WTC11 (cell line): ENCODE data around the gene MYO18B. TPM values are rescaled to one million over a fixed set of nuclear protein-coding genes. Genes with fewer than 3 reads are reported as not detected.

Source experiments
- ATAC-seq: fragments of 200-7000 bp; cut with Tn5 transposase; 2 replicates; pipeline ENCODE4 v1.10.0; 2021; ENCODE audit warnings: mild to moderate bottlenecking, moderate library complexity
- CTCF ChIA-PET: fragments of 300-600 bp; sonication (Branson Sonifier 250); formaldehyde crosslinking; loops from one replicate; lab custom pipeline; 2021; ENCODE audit warnings: antibody characterized with exemption; lab: Charles Lee
- POLR2A ChIA-PET: fragments of 350-600 bp; sonication (Branson Sonifier 250); formaldehyde crosslinking; loops from one replicate; lab custom pipeline; 2021; ENCODE audit warnings: antibody characterized with exemption; lab: Charles Lee
- DNase-seq: peaks from one replicate; pipeline ENCODE4 v3.0.0; 2021; ENCODE audit warnings: low spot score
- H3K27ac Mint-ChIP-seq: 2 replicates; pipeline ENCODE4 v1.8.0; 2021; ENCODE audit warnings: mixed read lengths
- H3K27me3 Mint-ChIP-seq: 2 replicates; pipeline ENCODE4 v1.8.0; 2021; ENCODE audit warnings: low read depth, mild to moderate bottlenecking, moderate library complexity, mixed read lengths
- H3K36me3 Mint-ChIP-seq: 2 replicates; pipeline ENCODE4 v1.8.0; 2021; ENCODE audit warnings: mixed read lengths
- H3K4me1 Mint-ChIP-seq: 2 replicates; pipeline ENCODE4 v1.8.0; 2022; ENCODE audit warnings: mixed read lengths
- H3K4me3 Mint-ChIP-seq: 2 replicates; pipeline ENCODE4 v1.8.0; 2021; ENCODE audit warnings: mild to moderate bottlenecking, moderate library complexity, mixed read lengths
- H3K9me3 Mint-ChIP-seq: 2 replicates; pipeline ENCODE4 v1.8.0; 2021; ENCODE audit warnings: mixed read lengths
- ATF1 ChIP-seq: sonication (generic); formaldehyde crosslinking; IDR thresholded peaks from 2 replicates; pipeline ENCODE4 v1.8.1; 2023; ENCODE audit warnings: mild to moderate bottlenecking, moderate library complexity, missing genetic modification reagents
- E2F1 ChIP-seq: sonication (generic); formaldehyde crosslinking; IDR thresholded peaks from 2 replicates; pipeline ENCODE4 v1.8.0; 2022; ENCODE audit warnings: mild to moderate bottlenecking, missing genetic modification reagents
- FOXJ3 ChIP-seq: sonication (generic); formaldehyde crosslinking; IDR thresholded peaks from 2 replicates; pipeline ENCODE4 v1.9.0; 2021; ENCODE audit warnings: missing genetic modification reagents, mild to moderate bottlenecking, borderline replicate concordance
- HMGXB4 ChIP-seq: sonication (generic); formaldehyde crosslinking; IDR thresholded peaks from 2 replicates; pipeline ENCODE4 v1.8.1; 2023; ENCODE audit warnings: mild to moderate bottlenecking, moderate library complexity, missing genetic modification reagents
- JAZF1 ChIP-seq: fragments of 250-450 bp; sonication (Bioruptor Pico); IDR thresholded peaks from 2 replicates; pipeline ENCODE4 v1.9.0; 2021; ENCODE audit warnings: moderate library complexity, mild to moderate bottlenecking, inconsistent platforms
- KAT7 ChIP-seq: sonication (generic); formaldehyde crosslinking; IDR thresholded peaks from 2 replicates; pipeline ENCODE4 v1.8.1; 2023; ENCODE audit warnings: missing genetic modification reagents, mild to moderate bottlenecking, borderline replicate concordance
- NR1H2 ChIP-seq: sonication (generic); formaldehyde crosslinking; IDR thresholded peaks from 2 replicates; pipeline ENCODE4 v1.9.0; 2021; ENCODE audit warnings: mild to moderate bottlenecking, moderate library complexity, missing genetic modification reagents
- NR2C2 ChIP-seq: sonication (generic); formaldehyde crosslinking; IDR thresholded peaks from 2 replicates; pipeline ENCODE4 v1.8.0; 2022; ENCODE audit warnings: mild to moderate bottlenecking, missing genetic modification reagents
- OVOL2 ChIP-seq: fragments of 250-450 bp; sonication (Bioruptor Pico); IDR thresholded peaks from 2 replicates; pipeline ENCODE4 v1.9.0; 2021; ENCODE audit warnings: mild to moderate bottlenecking, borderline replicate concordance
- SMAD4 ChIP-seq: sonication (generic); formaldehyde crosslinking; IDR thresholded peaks from 2 replicates; pipeline ENCODE4 v1.8.0; 2022; ENCODE audit warnings: mild to moderate bottlenecking, missing genetic modification reagents
- SOX15 ChIP-seq: fragments of 250-450 bp; sonication (Bioruptor Pico); IDR thresholded peaks from 2 replicates; pipeline ENCODE4 v1.9.0; 2021; ENCODE audit warnings: mild to moderate bottlenecking
- STAT6 ChIP-seq: sonication (generic); formaldehyde crosslinking; conservative IDR thresholded peaks from 2 replicates; pipeline ENCODE4 v1.8.1; 2023; ENCODE audit warnings: mild to moderate bottlenecking, low read depth, missing genetic modification reagents, moderate library complexity
- TCF7 ChIP-seq: sonication (generic); formaldehyde crosslinking; IDR thresholded peaks from 2 replicates; pipeline ENCODE4 v1.8.0; 2022; ENCODE audit warnings: mild to moderate bottlenecking, low read depth, missing genetic modification reagents, moderate library complexity
- total RNA-seq: library from RNA; stranded (reverse); gene quantifications from 3 replicates; pipeline ENCODE4 v1.2.3, GENCODE V29; 2021
- TF ChIP-seq, protein P1 (sequence below): sonication (generic); formaldehyde crosslinking; IDR thresholded peaks from 2 replicates; pipeline ENCODE4 v1.8.0; 2023; ENCODE audit warnings: missing genetic modification reagents

The MYO18B gene
- total RNA-seq, 1 experiment from 2014 or later: 0.96 TPM

- CTCF ChIA-PET: interaction anchor here (1.5 to 1.7 kb wide), 2 partner anchors 106 to 374 kb away, joined by 3 to 6 read pairs; no protein-coding TSS in a partner anchor
- H3K36me3 Mint-ChIP-seq: no peaks in the 10 kb centered on the region
- H3K9me3 Mint-ChIP-seq: no peaks in the 10 kb centered on the region
- no peaks in the 10 kb centered on the region for H3K4me1 Mint-ChIP-seq
- no peak overlapping the region for H3K4me3 Mint-ChIP-seq
- POLR2A ChIA-PET: no interaction called here
- H3K27ac Mint-ChIP-seq: no peak overlapping the region
- DNase-seq (no peak), ATAC-seq (no peak)
- TF ChIP-seq HMGXB4 (CRISPR knock-in tag): no peak
- no peak for TF ChIP-seq TCF7
- no peak for TF ChIP-seq ATF1
- TF ChIP-seq NR1H2 (CRISPR knock-in tag): no peak
- peaks cover 3% of the 10 kb centered on the region; the same call in 1 of the 2 replicates for H3K27me3 Mint-ChIP-seq
Measured at GRCh38 chr22:25797498-25798290, 55.7 kb downstream of the MYO18B start.

GRCh38 chr22:25800766-25801165 is 58.8 kb downstream of the MYO18B start:
- no peaks in the 10 kb centered on the region for H3K36me3 Mint-ChIP-seq
- TF ChIP-seq E2F1 (CRISPR knock-in tag): no peak
- no peak for TF ChIP-seq ATF1
- TF ChIP-seq JAZF1 (CRISPR knock-in tag): no peak
- POLR2A ChIA-PET: no interaction called here
- no peaks in the 10 kb centered on the region for H3K4me1 Mint-ChIP-seq
- no peak overlapping the region for H3K4me3 Mint-ChIP-seq
- ATAC-seq (no peak), DNase-seq (no peak)
- H3K27me3 Mint-ChIP-seq: no peaks in the 10 kb centered on the region
- no peaks in the 10 kb centered on the region for H3K9me3 Mint-ChIP-seq
- no peak overlapping the region for H3K27ac Mint-ChIP-seq
- CTCF ChIA-PET: no interaction called here

- ChIA-PET CTCF (interaction anchor here (0.9 to 1.0 kb wide), 2 partner anchors 29 to 529 kb away, joined by 3 read pairs; no protein-coding TSS in a partner anchor), POLR2A (no interaction called here)
- Mint-ChIP-seq H3K9me3 (no peaks in the 10 kb centered on the region), H3K4me3 (no peak overlapping the region), H3K27ac (no peak overlapping the region), H3K36me3 (no peaks in the 10 kb centered on the region), H3K4me1 (no peaks in the 10 kb centered on the region), H3K27me3 (0 out of 2 replicates have a peak, but pooled peaks cover 4% of the 10 kb centered on the region)
- DNase-seq (no peak), ATAC-seq (no peak)
- TF ChIP-seq, protein P1, sequence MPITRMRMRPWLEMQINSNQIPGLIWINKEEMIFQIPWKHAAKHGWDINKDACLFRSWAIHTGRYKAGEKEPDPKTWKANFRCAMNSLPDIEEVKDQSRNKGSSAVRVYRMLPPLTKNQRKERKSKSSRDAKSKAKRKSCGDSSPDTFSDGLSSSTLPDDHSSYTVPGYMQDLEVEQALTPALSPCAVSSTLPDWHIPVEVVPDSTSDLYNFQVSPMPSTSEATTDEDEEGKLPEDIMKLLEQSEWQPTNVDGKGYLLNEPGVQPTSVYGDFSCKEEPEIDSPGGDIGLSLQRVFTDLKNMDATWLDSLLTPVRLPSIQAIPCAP (CRISPR knock-in tag): no peak
- TF ChIP-seq SMAD4 (CRISPR knock-in tag) (no peak), NR2C2 (CRISPR knock-in tag) (no peak), KAT7 (CRISPR knock-in tag) (no peak), OVOL2 (no peak), FOXJ3 (CRISPR knock-in tag) (no peak)
Measured at GRCh38 chr22:25802018-25802417, 60.0 kb downstream of the MYO18B start.

DNA sequence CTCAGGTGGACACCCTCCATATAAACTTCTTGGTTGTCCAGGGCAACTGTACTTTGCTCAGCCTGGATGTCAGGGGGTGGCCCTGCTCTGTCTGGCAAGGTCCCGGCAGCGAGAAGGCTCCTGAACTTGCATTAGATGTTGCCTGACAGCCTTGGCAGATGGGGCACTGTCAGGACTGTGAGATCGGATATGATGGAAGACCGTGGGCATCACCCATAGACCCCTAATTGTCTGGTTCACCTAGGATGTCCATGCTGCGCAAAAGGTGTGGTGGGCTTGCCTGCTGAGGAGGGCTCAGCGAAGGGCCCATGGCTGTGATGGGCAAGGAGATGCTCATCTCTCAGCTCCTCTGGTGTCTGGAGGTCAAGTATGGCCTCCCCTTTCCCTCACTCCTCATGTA is 62.7 kb downstream of the MYO18B start:
- no peak for DNase-seq
- Mint-ChIP-seq H3K36me3 (no peaks in the 10 kb centered on the region), H3K9me3 (no peaks in the 10 kb centered on the region), H3K27me3 (peaks cover 6% of the 10 kb centered on the region; the same call in 1 of the 2 replicates), H3K4me1 (no peaks in the 10 kb centered on the region), H3K27ac (no peak overlapping the region), H3K4me3 (no peak overlapping the region)
- TF ChIP-seq SOX15 (CRISPR knock-in tag) (no peak), STAT6 (CRISPR knock-in tag) (no peak)
- TF ChIP-seq, protein P1 (CRISPR knock-in tag): no peak
- CTCF ChIA-PET: interaction anchor here (2.1 kb wide), 1 partner anchor 32 kb away, joined by 14 read pairs; no protein-coding TSS in a partner anchor
- ATAC-seq: no peak
- POLR2A ChIA-PET: interaction anchor here (0.5 to 1.1 kb wide), 2 partner anchors 309 to 1505 kb away, joined by 3 to 8 read pairs; no protein-coding TSS in a partner anchor
